WTC11 (cell line): ENCODE measurements around the gene EXD3. TPM values are rescaled to one million over a fixed set of nuclear protein-coding genes. Genes with fewer than 3 reads are reported as not detected.

Experiments
- ATAC-seq: fragments of 200-7000 bp; cut with Tn5 transposase; 2 replicates; pipeline ENCODE4 v1.10.0; 2021; ENCODE audit warnings: mild to moderate bottlenecking, moderate library complexity
- CTCF ChIA-PET: fragments of 300-600 bp; sonication (Branson Sonifier 250); formaldehyde crosslinking; loops from one replicate; lab custom pipeline; 2021; ENCODE audit warnings: antibody characterized with exemption; lab: Charles Lee
- POLR2A ChIA-PET: fragments of 350-600 bp; sonication (Branson Sonifier 250); formaldehyde crosslinking; loops from one replicate; lab custom pipeline; 2021; ENCODE audit warnings: antibody characterized with exemption; lab: Charles Lee
- DNase-seq: peaks from one replicate; pipeline ENCODE4 v3.0.0; 2021; ENCODE audit warnings: low spot score
- H3K27ac Mint-ChIP-seq: 2 replicates; pipeline ENCODE4 v1.8.0; 2021; ENCODE audit warnings: mixed read lengths
- H3K27me3 Mint-ChIP-seq: 2 replicates; pipeline ENCODE4 v1.8.0; 2021; ENCODE audit warnings: low read depth, mild to moderate bottlenecking, moderate library complexity, mixed read lengths
- H3K36me3 Mint-ChIP-seq: 2 replicates; pipeline ENCODE4 v1.8.0; 2021; ENCODE audit warnings: mixed read lengths
- H3K4me1 Mint-ChIP-seq: 2 replicates; pipeline ENCODE4 v1.8.0; 2022; ENCODE audit warnings: mixed read lengths
- H3K4me3 Mint-ChIP-seq: 2 replicates; pipeline ENCODE4 v1.8.0; 2021; ENCODE audit warnings: mild to moderate bottlenecking, moderate library complexity, mixed read lengths
- H3K9me3 Mint-ChIP-seq: 2 replicates; pipeline ENCODE4 v1.8.0; 2021; ENCODE audit warnings: mixed read lengths
- AFF4 ChIP-seq: sonication (generic); formaldehyde crosslinking; IDR thresholded peaks from 2 replicates; pipeline ENCODE4 v1.8.1; 2023; ENCODE audit warnings: mild to moderate bottlenecking, missing genetic modification reagents, borderline replicate concordance
- ATF3 ChIP-seq: sonication (generic); formaldehyde crosslinking; conservative IDR thresholded peaks from 2 replicates; pipeline ENCODE4 v1.8.1; 2022; ENCODE audit warnings: mild to moderate bottlenecking, missing genetic modification reagents
- CTCF ChIP-seq: fragments of 200-600 bp; IDR thresholded peaks from 2 replicates; pipeline ENCODE4 v1.8.0; 2022; ENCODE audit warnings: antibody characterized with exemption
- E2F5 ChIP-seq: sonication (generic); formaldehyde crosslinking; IDR thresholded peaks from 2 replicates; pipeline ENCODE4 v1.8.1; 2022; ENCODE audit warnings: mild to moderate bottlenecking, moderate library complexity, missing genetic modification reagents
- FOXJ3 ChIP-seq: sonication (generic); formaldehyde crosslinking; IDR thresholded peaks from 2 replicates; pipeline ENCODE4 v1.9.0; 2021; ENCODE audit warnings: missing genetic modification reagents, mild to moderate bottlenecking, borderline replicate concordance
- FOXP1 ChIP-seq: sonication (generic); formaldehyde crosslinking; IDR thresholded peaks from 2 replicates; pipeline ENCODE4 v1.8.0; 2022; ENCODE audit warnings: missing genetic modification reagents, mild to moderate bottlenecking, moderate library complexity, borderline replicate concordance
- JAZF1 ChIP-seq: fragments of 250-450 bp; sonication (Bioruptor Pico); IDR thresholded peaks from 2 replicates; pipeline ENCODE4 v1.9.0; 2021; ENCODE audit warnings: moderate library complexity, mild to moderate bottlenecking, inconsistent platforms
- KAT7 ChIP-seq: sonication (generic); formaldehyde crosslinking; IDR thresholded peaks from 2 replicates; pipeline ENCODE4 v1.8.1; 2023; ENCODE audit warnings: missing genetic modification reagents, mild to moderate bottlenecking, borderline replicate concordance
- MYBL2 ChIP-seq: sonication (generic); formaldehyde crosslinking; IDR thresholded peaks from 2 replicates; pipeline ENCODE4 v1.8.1; 2023; ENCODE audit warnings: mild to moderate bottlenecking, moderate library complexity, missing genetic modification reagents
- NFATC4 ChIP-seq: fragments of 250-450 bp; sonication (Bioruptor Pico); IDR thresholded peaks from 2 replicates; pipeline ENCODE4 v1.9.0; 2021; ENCODE audit warnings: mild to moderate bottlenecking
- NFYB ChIP-seq: sonication (generic); formaldehyde crosslinking; conservative IDR thresholded peaks from 2 replicates; pipeline ENCODE4 v1.8.0; 2022; ENCODE audit warnings: low read depth, missing genetic modification reagents
- NR3C1 ChIP-seq: sonication (generic); formaldehyde crosslinking; conservative IDR thresholded peaks from 2 replicates; pipeline ENCODE4 v1.8.1; 2023; ENCODE audit warnings: low read depth, mild to moderate bottlenecking, missing genetic modification reagents
- TEAD1 ChIP-seq: sonication (generic); formaldehyde crosslinking; IDR thresholded peaks from 2 replicates; pipeline ENCODE4 v1.8.0; 2022; ENCODE audit warnings: mild to moderate bottlenecking, missing genetic modification reagents
- TEAD4 ChIP-seq: sonication (generic); formaldehyde crosslinking; IDR thresholded peaks from 2 replicates; pipeline ENCODE4 v1.8.0; 2022; ENCODE audit warnings: mild to moderate bottlenecking, missing genetic modification reagents
- ZMAT4 ChIP-seq: fragments of 250-450 bp; sonication (Bioruptor Pico); IDR thresholded peaks from 2 replicates; pipeline ENCODE4 v1.9.0; 2021; ENCODE audit warnings: mild to moderate bottlenecking
- ZNF121 ChIP-seq: sonication (generic); formaldehyde crosslinking; IDR thresholded peaks from 2 replicates; pipeline ENCODE4 v1.8.0; 2023; ENCODE audit warnings: missing genetic modification reagents
- ZNF138 ChIP-seq: sonication (generic); formaldehyde crosslinking; conservative IDR thresholded peaks from 2 replicates; pipeline ENCODE4 v1.8.1; 2022; ENCODE audit warnings: mild to moderate bottlenecking, moderate library complexity, missing genetic modification reagents
- ZNF263 ChIP-seq: sonication (generic); formaldehyde crosslinking; IDR thresholded peaks from 2 replicates; pipeline ENCODE4 v1.8.1; 2022; ENCODE audit warnings: low read depth, mild to moderate bottlenecking, moderate library complexity, missing genetic modification reagents
- ZNF317 ChIP-seq: sonication (generic); formaldehyde crosslinking; IDR thresholded peaks from 2 replicates; pipeline ENCODE4 v1.8.1; 2023; ENCODE audit warnings: low read depth, mild to moderate bottlenecking, moderate library complexity, missing genetic modification reagents, borderline replicate concordance
- ZNF416 ChIP-seq: fragments of 250-450 bp; sonication (Bioruptor Pico); IDR thresholded peaks from 2 replicates; pipeline ENCODE4 v1.9.0; 2021; ENCODE audit warnings: mild to moderate bottlenecking, inconsistent platforms
- ZNF512 ChIP-seq: sonication (generic); formaldehyde crosslinking; IDR thresholded peaks from 2 replicates; pipeline ENCODE4 v1.8.1; 2022; ENCODE audit warnings: missing genetic modification reagents, borderline replicate concordance
- total RNA-seq: library from RNA; stranded (reverse); gene quantifications from 3 replicates; pipeline ENCODE4 v1.2.3, GENCODE V29; 2021

The EXD3 gene
- total RNA-seq, 1 experiment from 2014 or later = 21.2 TPM

GRCh38 chr9:137396634-137397367 lies 26.2 kb downstream of the EXD3 start:
- peaks cover under 1% of the 10 kb centered on the region; the same call in 1 of the 2 replicates for H3K9me3 Mint-ChIP-seq
- DNase-seq (no peak), ATAC-seq (no peak)
- H3K36me3 Mint-ChIP-seq = peaks cover 4% of the 10 kb centered on the region
- no peaks in the 10 kb centered on the region for H3K4me1 Mint-ChIP-seq
- no peak for TF ChIP-seq E2F5
- TF ChIP-seq JAZF1 (CRISPR knock-in tag) = no peak
- no peak for TF ChIP-seq NFATC4
- TF ChIP-seq FOXP1 = no peak
- TF ChIP-seq NR3C1 = no peak
- TF ChIP-seq TEAD4 = no peak
- TF ChIP-seq ZNF512 (CRISPR knock-in tag) = no peak
- TF ChIP-seq NFYB (CRISPR knock-in tag) = no peak
- no peak for TF ChIP-seq CTCF
- TF ChIP-seq ZNF263 (CRISPR knock-in tag) = no peak
- TF ChIP-seq ZNF138 (CRISPR knock-in tag) = no peak
- no peak for TF ChIP-seq ZNF416 (CRISPR knock-in tag)
- TF ChIP-seq ZNF121 (CRISPR knock-in tag) = no peak
- no peak for TF ChIP-seq AFF4
- TF ChIP-seq KAT7 = no peak
- TF ChIP-seq FOXJ3 = no peak
- no peak for TF ChIP-seq ZNF317 (CRISPR knock-in tag)
- ChIA-PET CTCF (interaction anchor here (0.6 to 2.1 kb wide), 2 partner anchors 101 to 110 kb away, joined by 3 to 7 read pairs; no protein-coding TSS in a partner anchor), POLR2A (no interaction called here)
- H3K4me3 Mint-ChIP-seq = no peak overlapping the region
- H3K27ac Mint-ChIP-seq = no peak overlapping the region
- H3K27me3 Mint-ChIP-seq = no peaks in the 10 kb centered on the region

GRCh38 chr9:137396227-137396626 lies 26.7 kb downstream of the EXD3 start:
- ATAC-seq (no peak), DNase-seq (no peak)
- Mint-ChIP-seq H3K4me3 (no peak overlapping the region), H3K27ac (no peak overlapping the region), H3K27me3 (no peaks in the 10 kb centered on the region), H3K9me3 (no peaks in the 10 kb centered on the region), H3K4me1 (no peaks in the 10 kb centered on the region), H3K36me3 (peaks cover under 1% of the 10 kb centered on the region; the same call in 1 of the 2 replicates)
- ChIA-PET POLR2A (no interaction called here), CTCF (interaction anchor here (0.6 to 2.1 kb wide), 4 partner anchors 77 to 110 kb away, joined by 3 to 7 read pairs (median 6); partner anchors contain the start of gene NRARP)
- TF ChIP-seq ZNF121 (CRISPR knock-in tag) (no peak), ZMAT4 (no peak), TEAD1 (CRISPR knock-in tag) (no peak), MYBL2 (CRISPR knock-in tag) (no peak), ATF3 (CRISPR knock-in tag) (no peak), ZNF512 (CRISPR knock-in tag) (no peak)
